Skin of body (tissue), 2 donors: ENCODE data around the gene PKMYT1. TPM values are rescaled to one million over a fixed set of nuclear protein-coding genes. Genes with fewer than 3 reads are reported as not detected.

Experiments
- DNase-seq: peaks from one replicate; lab custom pipeline; 2025; lab: John Stamatoyannopoulos, UW
- total RNA-seq: library from RNA; depleted of rRNA; stranded (reverse); fragments of >200 nt; gene quantifications from one replicate; pipeline ENCODE4 v1.2.3, GENCODE V29; 2014

Gene PKMYT1
- total RNA-seq, 1 donor from 2014 or later: 3.6 TPM

GRCh38 chr16:3019594-3020246, 39.5 kb upstream of the PKMYT1 start:
- no peak for DNase-seq

DNA sequence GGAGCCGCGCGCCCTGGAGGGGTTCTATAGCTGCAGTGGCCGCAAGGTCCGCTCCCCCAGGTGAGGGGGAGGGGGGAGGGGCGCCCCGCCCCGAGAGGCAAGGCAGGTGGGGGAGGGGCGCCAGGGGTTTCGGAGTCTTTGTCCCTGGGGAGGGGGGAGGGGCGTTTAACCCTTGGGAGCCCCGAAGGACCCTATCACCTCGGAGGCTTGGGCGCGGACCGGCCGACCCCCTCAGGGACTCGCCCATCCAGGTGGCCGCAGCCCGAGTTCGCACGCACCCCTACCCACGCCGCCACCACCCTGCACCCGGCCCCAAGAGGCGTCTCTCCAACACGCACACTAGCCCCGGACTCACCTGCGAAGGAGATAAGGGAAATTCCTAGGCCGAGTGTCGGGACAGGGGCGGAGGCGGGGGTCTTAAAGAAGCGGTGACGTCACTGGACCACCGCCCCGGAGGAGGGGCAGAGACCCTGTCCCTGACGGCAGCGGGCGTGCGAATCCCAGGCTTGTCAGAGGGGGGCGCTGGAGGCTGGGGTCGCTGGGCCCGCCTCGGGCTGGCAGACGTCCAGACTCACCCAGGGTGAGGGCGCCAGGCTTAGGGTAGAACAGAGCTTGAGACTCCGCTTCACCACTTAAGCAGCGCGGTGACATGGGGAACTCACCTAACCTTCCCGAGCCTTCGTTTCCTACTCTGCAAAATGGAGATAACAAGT, 37.7 kb upstream of the PKMYT1 start, which contains the start of gene CLDN6:
TSS of gene CLDN6 (minus strand) at position 390 of the 713 bp plus-strand sequence. CDS start 2,162 bp downstream, outside the sequence.
- DNase-seq: no peak

DNA sequence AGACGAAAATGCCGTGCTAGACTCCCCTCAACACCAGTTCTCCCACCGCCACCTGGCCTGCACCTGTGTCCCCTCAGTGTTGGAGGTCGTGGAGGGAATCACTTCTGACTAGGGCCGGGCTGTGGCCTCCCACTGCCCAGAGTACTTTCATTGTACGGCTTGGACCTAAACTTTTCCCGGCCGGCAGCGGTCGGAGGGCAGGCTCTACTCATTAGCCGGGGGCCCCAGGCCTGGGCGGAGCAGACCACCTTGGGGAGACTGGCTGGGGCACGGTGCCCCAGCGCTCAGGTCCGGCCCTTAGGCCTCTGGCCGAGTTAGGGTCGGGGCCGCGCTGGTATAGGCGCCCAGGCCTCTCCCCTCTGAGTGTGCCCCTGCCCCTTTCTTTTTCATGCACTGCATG, 37.1 kb upstream of the PKMYT1 start:
- DNase-seq: no peak

- DNase-seq: no peak
Observed at GRCh38 chr16:3015865-3016521, 35.7 kb upstream of the PKMYT1 start.

GRCh38 chr16:3014971-3015370, 34.7 kb upstream of the PKMYT1 start:
- DNase-seq: no peak

DNA sequence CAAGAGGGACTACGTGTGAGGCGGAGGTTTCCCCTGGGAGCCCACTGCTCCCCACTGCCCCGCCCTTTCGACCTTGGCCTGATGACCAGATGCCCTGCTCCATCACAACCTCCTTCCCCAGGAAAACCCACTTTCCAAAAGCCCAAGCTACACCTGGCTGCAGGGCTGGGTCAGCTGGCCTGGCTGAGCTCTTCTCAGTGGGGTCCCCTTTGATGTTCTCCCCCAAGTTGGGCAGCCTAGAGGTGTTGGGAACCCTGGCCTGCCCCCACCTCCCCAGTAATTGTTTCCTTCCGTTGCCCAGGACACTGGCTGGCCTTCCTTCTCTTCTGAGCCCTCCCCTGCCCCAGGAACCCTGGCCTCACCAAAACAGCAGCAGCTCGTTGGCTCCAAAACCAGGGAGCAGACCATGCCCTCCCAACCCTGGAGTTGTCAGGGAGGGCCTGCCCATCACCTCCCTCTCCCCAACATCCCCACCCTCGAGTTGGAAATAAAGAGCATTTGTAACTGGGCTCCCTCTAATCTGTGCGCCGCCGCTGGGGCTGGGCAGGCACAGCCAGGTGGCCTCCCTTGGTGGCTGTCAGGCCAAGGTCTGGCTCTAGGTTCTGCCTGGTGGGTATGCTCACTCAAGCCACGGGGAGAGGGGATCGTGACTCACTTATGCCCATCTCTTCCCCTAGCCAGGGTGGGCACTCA, 33.9 kb upstream of the PKMYT1 start:
- DNase-seq: no peak

DNA sequence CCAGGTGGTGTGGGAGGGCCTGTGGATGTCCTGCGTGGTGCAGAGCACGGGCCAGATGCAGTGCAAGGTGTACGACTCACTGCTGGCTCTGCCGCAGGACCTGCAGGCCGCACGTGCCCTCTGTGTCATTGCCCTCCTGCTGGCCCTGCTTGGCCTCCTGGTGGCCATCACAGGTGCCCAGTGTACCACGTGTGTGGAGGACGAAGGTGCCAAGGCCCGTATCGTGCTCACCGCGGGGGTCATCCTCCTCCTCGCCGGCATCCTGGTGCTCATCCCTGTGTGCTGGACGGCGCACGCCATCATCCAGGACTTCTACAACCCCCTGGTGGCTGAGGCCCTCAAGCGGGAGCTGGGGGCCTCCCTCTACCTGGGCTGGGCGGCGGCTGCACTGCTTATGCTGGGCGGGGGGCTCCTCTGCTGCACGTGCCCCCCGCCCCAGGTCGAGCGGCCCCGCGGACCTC, 33.3 kb upstream of the PKMYT1 start:
- DNase-seq: no peak

DNA sequence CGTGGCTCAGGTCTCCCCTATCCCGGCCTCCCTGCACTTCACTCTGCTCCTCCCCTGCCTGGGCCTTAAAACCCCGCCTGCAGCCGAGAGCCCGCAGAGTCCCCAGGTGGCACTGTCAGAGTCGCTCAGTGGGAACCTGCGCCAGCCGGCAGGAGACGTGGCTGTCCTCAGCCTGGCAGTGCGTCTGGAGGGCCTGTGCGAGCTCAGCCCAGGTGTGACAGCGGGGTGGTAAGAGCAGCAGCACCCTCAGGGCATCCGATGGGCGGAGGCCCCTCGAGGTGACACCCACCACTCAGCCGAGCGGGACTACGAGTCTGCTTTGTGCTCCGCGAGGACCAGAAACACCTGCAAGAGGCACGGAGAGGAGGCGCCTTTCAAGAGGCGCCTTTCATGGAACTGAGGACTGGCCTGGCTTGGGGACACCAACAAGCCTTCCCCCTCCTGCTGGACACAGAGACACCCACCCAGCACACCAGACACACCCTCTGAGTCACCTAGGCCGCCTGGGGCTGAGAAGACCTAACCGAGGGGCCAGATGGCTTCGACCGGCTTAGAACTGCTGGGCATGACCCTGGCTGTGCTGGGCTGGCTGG, 32.7 kb upstream of the PKMYT1 start, which contains the start of gene CLDN9:
TSS of gene CLDN9 (plus strand) at position 96 of the 593 bp plus-strand sequence. CDS start at position 536, 440 bp downstream.
- no peak for DNase-seq

DNA sequence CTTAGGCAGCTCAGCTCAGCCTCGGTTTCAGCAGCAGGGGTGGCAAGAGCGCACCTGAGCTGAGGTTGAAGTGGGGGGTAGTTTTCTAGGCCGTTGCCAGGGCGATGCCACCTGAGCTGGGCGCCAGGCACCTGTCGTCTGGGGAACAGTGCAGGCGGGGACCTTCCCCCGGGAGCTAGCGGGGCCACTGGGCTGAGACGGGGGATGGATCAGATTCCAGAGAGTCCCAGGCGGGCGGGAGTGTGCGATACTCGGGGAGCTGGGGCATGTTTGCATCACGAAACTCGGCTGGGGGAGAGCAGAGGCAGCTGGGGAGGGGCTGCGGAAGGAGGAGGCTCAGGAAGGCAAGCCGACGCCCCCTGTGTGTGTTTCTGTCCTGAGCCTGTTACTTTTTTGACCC, 32.0 kb upstream of the PKMYT1 start:
- no peak for DNase-seq

GRCh38 chr16:3010510-3010909, 30.3 kb upstream of the PKMYT1 start:
- no peak for DNase-seq

DNA sequence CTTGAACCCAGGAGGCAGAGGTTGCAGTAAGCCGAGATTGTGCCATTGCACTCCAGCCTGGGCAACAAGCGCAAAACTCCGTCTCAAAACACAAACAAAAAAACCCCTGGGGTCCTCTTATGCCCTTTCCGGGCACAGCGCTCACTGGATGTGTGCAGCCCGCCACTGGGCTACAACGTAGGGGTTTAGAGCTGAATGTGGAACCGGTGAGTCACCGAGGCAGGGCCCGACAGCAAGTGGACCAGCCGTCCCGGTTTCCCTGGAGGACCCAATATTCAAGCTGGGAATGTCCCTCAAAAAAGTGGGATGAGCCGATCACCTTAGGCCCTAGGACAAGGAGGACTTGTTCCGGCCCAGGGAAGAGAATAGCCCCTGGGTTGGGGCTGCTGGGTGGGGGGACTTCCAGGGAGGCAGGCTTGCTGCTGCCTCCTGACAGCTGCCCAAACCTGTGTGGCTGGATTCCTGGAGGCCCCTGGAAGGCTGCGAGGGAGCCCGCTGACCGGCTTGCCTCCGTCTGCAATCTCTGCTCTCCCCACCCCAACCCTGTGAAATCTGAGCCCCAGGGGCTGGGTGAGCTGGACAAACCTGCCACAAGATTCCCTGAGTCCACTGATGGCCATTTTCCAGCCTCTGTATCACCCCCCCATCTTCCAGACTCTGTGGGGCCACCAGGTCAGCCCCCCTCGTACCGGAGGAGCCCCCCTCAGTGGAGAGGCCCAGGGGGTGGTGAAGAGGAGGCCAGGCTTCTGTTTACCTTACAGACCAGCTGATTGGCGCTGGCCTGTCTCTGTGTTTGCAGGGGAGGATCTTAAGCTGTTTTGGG, 29.5 kb upstream of the PKMYT1 start:
- no peak for DNase-seq

DNA sequence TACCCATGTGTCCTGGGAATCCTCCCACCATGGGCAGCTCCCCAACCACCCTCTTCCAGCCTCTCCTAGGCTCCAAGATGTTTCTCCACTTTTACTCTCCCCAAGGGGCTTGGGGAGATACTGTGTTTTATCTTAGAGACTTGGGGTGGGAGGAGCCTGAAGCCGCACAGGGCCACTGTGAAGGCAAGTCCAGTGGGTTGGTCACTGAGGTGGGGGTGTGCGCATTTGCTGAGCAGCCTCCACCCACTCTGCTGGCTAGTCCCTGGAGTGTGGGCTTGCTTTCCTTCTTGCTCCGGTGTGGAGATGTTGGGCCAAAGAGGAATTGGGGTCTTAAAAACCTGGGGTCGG, 28.4 kb upstream of the PKMYT1 start:
- DNase-seq: no peak

DNA sequence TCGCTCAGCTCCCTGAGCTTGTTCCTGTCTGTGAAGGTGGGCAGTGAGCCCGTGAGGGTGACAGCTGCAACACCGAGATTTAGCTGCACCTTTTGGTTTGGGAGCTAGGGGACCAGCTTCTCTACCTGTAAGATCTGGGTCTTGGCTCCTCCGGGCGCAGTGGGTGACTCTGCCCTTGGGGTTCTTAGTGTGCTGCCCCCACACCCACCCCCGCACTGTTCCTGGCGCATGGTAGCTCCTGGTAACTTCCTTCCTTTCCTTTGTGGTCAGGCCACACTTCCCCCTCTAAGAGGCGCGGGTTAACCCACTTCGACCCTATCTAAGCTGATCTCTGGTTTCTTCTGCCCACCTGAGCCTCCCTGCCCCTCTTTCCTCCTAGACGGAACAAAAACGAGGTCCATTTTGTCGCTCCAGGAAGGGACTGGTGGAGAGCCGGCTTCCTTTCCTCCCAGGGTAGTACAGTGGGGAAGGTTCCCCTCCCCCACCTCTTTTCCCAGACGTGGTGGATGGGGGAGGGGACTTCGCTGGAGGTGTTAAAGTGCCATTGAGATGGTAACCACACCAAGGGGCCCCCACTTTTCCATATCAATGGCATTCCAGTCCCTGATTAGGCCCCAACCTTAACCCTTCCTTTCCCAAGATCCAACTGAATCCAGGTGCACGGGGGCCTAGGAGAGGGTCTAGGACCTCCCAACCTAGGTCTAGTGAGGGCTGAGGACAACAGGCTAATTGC, 27.9 kb upstream of the PKMYT1 start:
- DNase-seq: no peak

- DNase-seq: no peak
Observed at GRCh38 chr16:3007059-3007956, 27.1 kb upstream of the PKMYT1 start.

- DNase-seq: no peak
Observed at GRCh38 chr16:3004781-3005284, 24.6 kb upstream of the PKMYT1 start.

- DNase-seq: no peak
Observed at GRCh38 chr16:3004319-3004718, 24.1 kb upstream of the PKMYT1 start.

DNA sequence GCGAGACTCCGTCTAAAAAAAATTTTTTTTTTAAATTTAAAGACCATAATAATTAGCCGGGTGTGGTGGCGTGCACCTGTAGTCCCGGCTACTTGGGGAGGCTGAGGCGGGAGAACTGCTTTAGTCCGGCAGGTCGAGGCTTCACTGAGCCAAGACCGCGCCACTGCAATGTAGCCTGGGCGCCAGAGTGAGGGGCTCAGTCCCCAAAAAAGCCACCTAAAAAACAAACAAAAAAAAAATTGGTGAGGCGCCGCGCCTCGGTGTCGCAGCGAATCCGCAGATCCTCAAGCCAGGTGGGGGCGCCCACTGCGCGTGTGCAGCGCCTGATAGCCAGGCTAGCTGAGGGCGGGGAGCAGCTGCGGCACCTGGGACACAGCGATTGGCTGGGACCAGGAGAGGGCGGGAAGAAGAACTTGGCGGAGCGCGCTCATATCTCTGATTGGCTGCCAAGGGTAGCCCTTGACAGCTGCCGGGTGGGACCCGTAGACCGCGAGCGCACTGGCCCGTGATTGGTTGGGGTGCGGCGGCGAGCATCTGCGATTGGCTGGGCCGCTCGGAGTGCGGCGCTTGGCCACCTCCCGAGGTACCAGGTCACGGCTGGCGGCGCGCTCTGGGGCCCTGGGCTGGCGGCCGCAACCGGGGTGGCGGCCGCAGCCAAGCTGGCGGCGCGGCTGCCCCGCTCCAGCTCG, 23.5 kb upstream of the PKMYT1 start:
- DNase-seq: peak; percentile 94

GRCh38 chr16:3001316-3001715, 21.1 kb upstream of the PKMYT1 start:
- no peak for DNase-seq
